ENCODE results near the gene BLOC1S4.
"Not testable (repeated sequence)": the region's sequence is repeated elsewhere in the genome, so short reads cannot be mapped to it uniquely, and the experiment has no call there.

BLOC1S4 gene

GRCh38 chr4:6719611-6720179 lies 3.7 kb downstream of the BLOC1S4 start:
- DNase-seq: no peak

GRCh38 chr4:6720202-6720699 lies 4.3 kb downstream of the BLOC1S4 start:
- DNase-seq: peak; percentile 70 to 80

- DNase-seq: no peak
These were observed 5.1 kb downstream of the BLOC1S4 start for GRCh38 chr4:6721121-6721520.

- DNase-seq: peak in 1 of 2 donors; percentile 37
These were observed 6.9 kb downstream of the BLOC1S4 start for GRCh38 chr4:6722891-6723290.

- no peak for DNase-seq
These were observed 7.9 kb downstream of the BLOC1S4 start for GRCh38 chr4:6723851-6724250.

- DNase-seq: peak in 1 of 2 donors; percentile 59
These were observed 8.6 kb downstream of the BLOC1S4 start for GRCh38 chr4:6724421-6725111.

GRCh38 chr4:6725427-6725961 lies 9.5 kb downstream of the BLOC1S4 start:
- DNase-seq: not testable (repeated sequence)

GRCh38 chr4:6727081-6727942 lies 11.3 kb downstream of the BLOC1S4 start:
- no peak for DNase-seq

GRCh38 chr4:6727943-6728250 lies 11.9 kb downstream of the BLOC1S4 start:
- no peak for DNase-seq

- no peak for DNase-seq
These were observed 12.5 kb downstream of the BLOC1S4 start for GRCh38 chr4:6728320-6729029.

GRCh38 chr4:6730603-6731317 lies 14.8 kb downstream of the BLOC1S4 start:
- DNase-seq: peak; percentile 78 to 93

- no peak for DNase-seq
These were observed 15.3 kb downstream of the BLOC1S4 start for GRCh38 chr4:6731318-6731675.

- no peak for DNase-seq
These were observed 15.8 kb downstream of the BLOC1S4 start for GRCh38 chr4:6731780-6732179.

- DNase-seq: peak; percentile 67 to 92
These were observed 16.7 kb downstream of the BLOC1S4 start for GRCh38 chr4:6732441-6733357.

- no peak for DNase-seq
These were observed 17.6 kb downstream of the BLOC1S4 start for GRCh38 chr4:6733358-6734164.

GRCh38 chr4:6734165-6734786 lies 18.3 kb downstream of the BLOC1S4 start:
- DNase-seq: peak; percentile 10 to 50

GRCh38 chr4:6739920-6740319 lies 23.9 kb downstream of the BLOC1S4 start:
- no peak for DNase-seq

- no peak for DNase-seq
These were observed 24.4 kb downstream of the BLOC1S4 start for GRCh38 chr4:6740347-6740746.

GRCh38 chr4:6742507-6742906 lies 26.5 kb downstream of the BLOC1S4 start:
- no peak for DNase-seq

- DNase-seq: no peak
These were observed 27.0 kb downstream of the BLOC1S4 start for GRCh38 chr4:6742989-6743388.
